Esophagus squamous epithelium (tissue), 5 donors: ENCODE results near the gene SRGAP3. TPM values are rescaled to one million over a fixed set of nuclear protein-coding genes. Genes with fewer than 3 reads are reported as not detected.

Experiments used
- DNase-seq: peaks from one replicate; lab custom pipeline; 2025; lab: John Stamatoyannopoulos, UW
- H3K27ac ChIP-seq, 4 donors: fragments of 200-600 bp; sonication (generic); one replicate each; pipeline ENCODE4 v1.5.1; 2016 to 2019; ENCODE audit warnings: mild to moderate bottlenecking in 1 of 4
- H3K27me3 ChIP-seq, 4 donors: fragments of 200-600 bp; sonication (generic); 1 replicate in 3 of 4; 2 replicates in 1 of 4; pipeline versions ENCODE4 v1.5.1 to v1.6.0; 2017 to 2021; ENCODE audit warnings: antibody characterized with exemption in 1 of 4
- H3K36me3 ChIP-seq, 3 donors: fragments of 200-600 bp; sonication (generic); one replicate each; pipeline ENCODE4 v1.5.1; 2016 to 2019
- H3K4me1 ChIP-seq, 3 donors: fragments of 200-600 bp; sonication (generic); one replicate each; pipeline ENCODE4 v1.5.1; 2017 to 2019
- H3K4me3 ChIP-seq, 4 donors: fragments of 200-600 bp; sonication (generic); 1 replicate in 3 of 4; 2 replicates in 1 of 4; pipeline ENCODE4 v1.5.1; 2016 to 2019; ENCODE audit warnings: mild to moderate bottlenecking in 2 of 4, moderate library complexity in 1 of 4
- H3K9me3 ChIP-seq, 3 donors: fragments of 200-600 bp; sonication (generic); one replicate each; pipeline ENCODE4 v1.5.1; 2016 to 2019
- CTCF ChIP-seq, 6 experiments: fragments of 450-650 bp in 4 of 6; fragments of 200-600 bp in 2 of 6; sonication (generic) in 2 of 6; IDR thresholded peaks; one replicate each; pipeline ENCODE4 v1.5.1; 2016 to 2019; ENCODE audit warnings: antibody characterized with exemption in 6 of 6, mild to moderate bottlenecking in 4 of 6, moderate library complexity in 4 of 6
- POLR2A ChIP-seq, 4 donors: fragments of 450-650 bp; IDR thresholded peaks; one replicate each; pipeline ENCODE4 v1.6.1; 2017; ENCODE audit warnings: antibody characterized with exemption in 4 of 4, mild to moderate bottlenecking in 4 of 4, moderate library complexity in 3 of 4
- WGBS, 2 donors: methylation state at CpG; one replicate each; pipeline ENCODE4 v1.1.5; 2018; 5-methylcytosine and 5-hydroxymethylcytosine counted together
- intact Hi-C: fragments of 100-400 bp; cut with DNase I; formaldehyde crosslinking; loops from one replicate; pipeline ENCODE4 v1.15.0; 2022
- total RNA-seq, 4 donors: library from RNA; depleted of rRNA; stranded (reverse); fragments of >200 nt; gene quantifications; one replicate each; pipeline ENCODE4 v1.1.0, GENCODE V29; 2016
- donor health status: DM: yes; HTN: yes; CAD: no.

The SRGAP3 gene
- total RNA-seq, 4 donors from 2014 or later: 4.0 to 15.8 (median 6.6) TPM

DNA sequence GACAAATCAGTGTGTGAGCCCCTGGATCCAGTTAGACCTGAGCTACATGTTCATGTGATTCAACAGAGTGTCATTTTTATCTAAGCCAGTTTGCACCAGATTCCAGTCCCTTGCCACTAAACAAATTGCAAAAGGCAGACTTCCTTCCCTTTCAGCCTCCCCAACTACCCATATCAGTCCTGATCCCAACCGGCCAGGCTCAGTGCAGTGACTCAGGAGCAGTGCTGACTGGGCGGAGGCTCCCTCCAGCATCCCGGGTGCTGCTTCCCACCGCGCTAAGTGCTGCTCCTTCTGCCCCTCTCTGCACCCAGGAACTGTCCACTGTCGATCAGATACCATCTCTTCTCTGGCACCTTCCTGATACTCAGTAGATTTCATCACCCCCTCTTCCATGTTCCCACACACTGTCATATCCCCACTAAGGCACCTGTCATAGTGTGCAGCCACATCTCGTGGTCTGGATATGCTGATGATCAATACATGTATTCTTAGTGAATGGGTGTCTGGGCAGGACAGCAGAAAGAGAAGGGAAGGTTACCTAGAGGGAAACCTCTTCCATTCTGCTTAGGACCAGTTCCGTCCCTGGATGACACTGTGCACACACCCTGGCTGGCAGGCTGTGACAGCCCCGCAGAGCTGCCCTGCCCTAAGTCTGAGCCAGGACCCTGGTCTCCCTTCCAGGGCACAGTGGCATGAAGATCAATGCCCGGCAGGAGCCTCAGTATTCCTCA is 177.3 kb downstream of the SRGAP3 start:
- intact Hi-C loops: no loop called here
- Histone ChIP-seq H3K27ac (no peak overlapping the region), H3K4me3 (no peak overlapping the region), H3K9me3 (no peaks in the 10 kb centered on the region), H3K36me3 (no peaks in the 10 kb centered on the region), H3K4me1 (peaks cover 0 to 6% (median 0%) of the 10 kb centered on the region in 3 donors), H3K27me3 (no peaks in the 10 kb centered on the region)
- DNase-seq: no peak
- 85 to 86% methylated on average over 6 to 7 of the region's 10 CpGs for WGBS, 2 donors
- TF ChIP-seq POLR2A (IDR thresholded peaks at IDR 0.05): no peak
- TF ChIP-seq CTCF (IDR thresholded peaks at IDR 0.05): no peak

GRCh38 chr3:9070961-9071360 is 178.5 kb downstream of the SRGAP3 start:
- intact Hi-C loops: no loop called here

DNA sequence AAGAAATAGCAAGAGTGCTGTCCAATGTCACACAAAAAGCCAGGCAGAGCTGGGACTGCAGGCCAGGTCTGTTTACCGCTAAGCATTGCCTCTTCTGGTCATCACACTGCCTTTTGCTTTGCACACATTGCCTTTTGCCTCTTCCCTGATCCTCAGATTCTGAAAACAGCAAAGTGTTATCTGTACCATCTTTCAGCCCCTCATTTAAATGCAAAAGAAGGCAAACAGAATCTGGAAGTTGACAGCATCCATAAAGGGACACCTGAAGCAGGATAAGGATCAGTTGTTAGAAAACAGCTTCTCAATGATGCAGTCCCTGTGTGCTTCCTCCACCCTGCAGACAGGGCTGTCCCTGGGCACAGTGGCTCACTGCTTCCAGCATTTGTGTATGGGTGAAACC is 179.5 kb downstream of the SRGAP3 start:
- H3K4me3 ChIP-seq: no peak overlapping the region
- WGBS, 2 donors: 100% methylated on average over 1 of the region's 1 CpG
- DNase-seq: no peak
- TF ChIP-seq POLR2A (IDR thresholded peaks at IDR 0.05): no peak
- TF ChIP-seq CTCF (IDR thresholded peaks at IDR 0.05): no peak
- peaks cover 0 to 6% (median 0%) of the 10 kb centered on the region in 3 donors for H3K4me1 ChIP-seq
- intact Hi-C loops: loop anchor here (5.0 to 10.0 kb wide), 2 partner anchors 78 to 235 kb away; no protein-coding TSS in a partner anchor
- no peaks in the 10 kb centered on the region for H3K36me3 ChIP-seq
- H3K27ac ChIP-seq: no peak overlapping the region
- no peaks in the 10 kb centered on the region for H3K9me3 ChIP-seq
- H3K27me3 ChIP-seq: no peaks in the 10 kb centered on the region

More at GRCh38 chr3:9070961-9071360, 178.5 kb downstream of the SRGAP3 start:
- Histone ChIP-seq H3K9me3 (no peaks in the 10 kb centered on the region), H3K4me3 (no peak overlapping the region), H3K36me3 (no peaks in the 10 kb centered on the region), H3K27ac (no peak overlapping the region), H3K27me3 (no peaks in the 10 kb centered on the region), H3K4me1 (peaks cover 0 to 6% (median 0%) of the 10 kb centered on the region in 3 donors)
- DNase-seq: no peak
- TF ChIP-seq CTCF (IDR thresholded peaks at IDR 0.05): no peak
- no peak for TF ChIP-seq POLR2A (IDR thresholded peaks at IDR 0.05)
- WGBS, 2 donors: 80 to 91% methylated on average over 2 of the region's 2 CpGs

- intact Hi-C loops: loop anchor here (5.0 to 10.0 kb wide), 2 partner anchors 76 to 237 kb away; no protein-coding TSS in a partner anchor
- H3K4me1 ChIP-seq: peaks cover 0 to 6% (median 0%) of the 10 kb centered on the region in 3 donors
- H3K9me3 ChIP-seq: no peaks in the 10 kb centered on the region
- H3K27ac ChIP-seq: no peak overlapping the region
- no peaks in the 10 kb centered on the region for H3K27me3 ChIP-seq
- TF ChIP-seq CTCF (IDR thresholded peaks at IDR 0.05) (no peak), POLR2A (IDR thresholded peaks at IDR 0.05) (no peak)
- no peak overlapping the region for H3K4me3 ChIP-seq
- DNase-seq: no peak
- 58 to 63% methylated on average over 5 of the region's 5 CpGs for WGBS, 2 donors
- H3K36me3 ChIP-seq: peaks cover 0 to 12% (median 0%) of the 10 kb centered on the region in 3 donors
These were observed 181.4 kb downstream of the SRGAP3 start for GRCh38 chr3:9068051-9068450.

GRCh38 chr3:9067352-9067975 is 182.0 kb downstream of the SRGAP3 start:
- Histone ChIP-seq H3K4me3 (no peak overlapping the region), H3K4me1 (peaks cover 0 to 6% (median 0%) of the 10 kb centered on the region in 3 donors), H3K9me3 (no peaks in the 10 kb centered on the region), H3K27ac (no peak overlapping the region), H3K27me3 (no peaks in the 10 kb centered on the region), H3K36me3 (peaks cover 0 to 18% (median 0%) of the 10 kb centered on the region in 3 donors)
- TF ChIP-seq CTCF (IDR thresholded peaks at IDR 0.05) (peak in 5 of 6 experiments; percentile 80 to 91 (median 84)), POLR2A (IDR thresholded peaks at IDR 0.05) (no peak)
- intact Hi-C loops: loop anchor here (5.0 to 10.0 kb wide), 2 partner anchors 75 to 237 kb away; no protein-coding TSS in a partner anchor
- 32 to 35% methylated on average over 11 to 13 of the region's 13 CpGs for WGBS, 2 donors
- no peak for DNase-seq
